DOHH2 (cell line): ENCODE results near the gene BCAS1.

Experiments used
- CTCF ChIP-seq: fragments of 200-600 bp; sonication (generic); IDR thresholded peaks from one replicate; pipeline ENCODE4 v1.5.1; 2014; ENCODE audit warnings: antibody characterized with exemption, mild to moderate bottlenecking, low read depth, low read length; ENCODE audit not compliant: poor library complexity, severe bottlenecking
- EZH2phosphoT487 ChIP-seq: fragments of 200-600 bp; sonication (generic); IDR thresholded peaks from 2 replicates; pipeline ENCODE4 v1.6.1; 2017; ENCODE audit warnings: borderline replicate concordance, mild to moderate bottlenecking, antibody characterized with exemption, low read length, moderate library complexity, mixed read lengths

- TF ChIP-seq CTCF (no peak), EZH2phosphoT487 (no peak)
These were observed 43.9 kb downstream of the BCAS1 start for GRCh38 chr20:54026295-54027064.
